ENCODE data around the gene GFOD1. TPM values are rescaled to one million over a fixed set of nuclear protein-coding genes. Genes with fewer than 3 reads are reported as not detected.

Gene GFOD1
- 3.5 TPM in 2 replicates for total RNA-seq (2012; rRNA removed)

GRCh38 chr6:13487122-13488014 is at the start of gene GFOD1:
Gene GFOD1 (minus strand): TSS chr6:13487600. CDS start chr6:13486890, 710 bp downstream.
- Histone ChIP-seq H3K27me3 (ENCODE audit: control insufficient read depth, insufficient read depth, low read length) (no peaks in the 10 kb centered on the region), H3K9me3 (replicated peaks; ENCODE audit: low read length) (no peaks in the 10 kb centered on the region), H3K4me3 (ENCODE audit: low read length) (peak within 1 kb of the TSS; percentile 91), H3K36me3 (ENCODE audit: insufficient read depth, low read length) (no peaks in the 10 kb centered on the region), H3K9ac (ENCODE audit: low read depth, low read length) (peak within 1 kb of the TSS; percentile 63), H3K4me2 (ENCODE audit: low read length) (peak within 1 kb of the TSS; percentile 92), H3K4me1 (ENCODE audit: control insufficient read depth, insufficient read depth, low read length) (peaks cover 8% of the 10 kb centered on the region)

- Histone ChIP-seq H3K4me2 (ENCODE audit: low read length) (no peak overlapping the region), H3K27me3 (ENCODE audit: control insufficient read depth, insufficient read depth, low read length) (peaks cover 4% of the 10 kb centered on the region), H3K9ac (ENCODE audit: low read depth, low read length) (no peak overlapping the region), H3K4me3 (ENCODE audit: low read length) (no peak overlapping the region), H3K9me3 (replicated peaks; ENCODE audit: low read length) (no peaks in the 10 kb centered on the region), H3K4me1 (ENCODE audit: control insufficient read depth, insufficient read depth, low read length) (peaks cover 3% of the 10 kb centered on the region), H3K36me3 (ENCODE audit: insufficient read depth, low read length) (no peaks in the 10 kb centered on the region)
Measured at GRCh38 chr6:13536796-13537526, 49.6 kb upstream of the GFOD1 start.

GRCh38 chr6:13535306-13535705 is 47.9 kb upstream of the GFOD1 start:
- Histone ChIP-seq H3K4me1 (ENCODE audit: control insufficient read depth, insufficient read depth, low read length) (peaks cover 3% of the 10 kb centered on the region), H3K9ac (ENCODE audit: low read depth, low read length) (no peak overlapping the region), H3K36me3 (ENCODE audit: insufficient read depth, low read length) (no peaks in the 10 kb centered on the region), H3K4me3 (ENCODE audit: low read length) (no peak overlapping the region), H3K27me3 (ENCODE audit: control insufficient read depth, insufficient read depth, low read length) (peaks cover 6% of the 10 kb centered on the region), H3K4me2 (ENCODE audit: low read length) (no peak overlapping the region), H3K9me3 (replicated peaks; ENCODE audit: low read length) (no peaks in the 10 kb centered on the region)

- H3K4me1 ChIP-seq (ENCODE audit: control insufficient read depth, insufficient read depth, low read length) = peaks cover 3% of the 10 kb centered on the region
- H3K4me2 ChIP-seq (ENCODE audit: low read length) = no peak overlapping the region
- H3K9ac ChIP-seq (ENCODE audit: low read depth, low read length) = no peak overlapping the region
- no peaks in the 10 kb centered on the region for H3K9me3 ChIP-seq (replicated peaks; ENCODE audit: low read length)
- no peak overlapping the region for H3K4me3 ChIP-seq (ENCODE audit: low read length)
- H3K36me3 ChIP-seq (ENCODE audit: insufficient read depth, low read length) = no peaks in the 10 kb centered on the region
- peaks cover 6% of the 10 kb centered on the region for H3K27me3 ChIP-seq (ENCODE audit: control insufficient read depth, insufficient read depth, low read length)
Measured at GRCh38 chr6:13534536-13534935, 47.1 kb upstream of the GFOD1 start.

- Histone ChIP-seq H3K36me3 (ENCODE audit: insufficient read depth, low read length) (no peaks in the 10 kb centered on the region), H3K9me3 (replicated peaks; ENCODE audit: low read length) (no peaks in the 10 kb centered on the region), H3K27me3 (ENCODE audit: control insufficient read depth, insufficient read depth, low read length) (peaks cover 6% of the 10 kb centered on the region), H3K4me2 (ENCODE audit: low read length) (no peak overlapping the region), H3K4me3 (ENCODE audit: low read length) (no peak overlapping the region), H3K4me1 (ENCODE audit: control insufficient read depth, insufficient read depth, low read length) (peaks cover 7% of the 10 kb centered on the region), H3K9ac (ENCODE audit: low read depth, low read length) (no peak overlapping the region)
Measured at GRCh38 chr6:13531956-13532355, 44.6 kb upstream of the GFOD1 start.

GRCh38 chr6:13528777-13529343 is 41.5 kb upstream of the GFOD1 start:
- Histone ChIP-seq H3K4me2 (ENCODE audit: low read length) (no peak overlapping the region), H3K4me1 (ENCODE audit: control insufficient read depth, insufficient read depth, low read length) (peaks cover 11% of the 10 kb centered on the region), H3K4me3 (ENCODE audit: low read length) (no peak overlapping the region), H3K9me3 (replicated peaks; ENCODE audit: low read length) (no peaks in the 10 kb centered on the region), H3K36me3 (ENCODE audit: insufficient read depth, low read length) (no peaks in the 10 kb centered on the region), H3K27me3 (ENCODE audit: control insufficient read depth, insufficient read depth, low read length) (peaks cover 3% of the 10 kb centered on the region), H3K9ac (ENCODE audit: low read depth, low read length) (no peak overlapping the region)

- Histone ChIP-seq H3K36me3 (ENCODE audit: insufficient read depth, low read length) (no peaks in the 10 kb centered on the region), H3K9ac (ENCODE audit: low read depth, low read length) (no peak overlapping the region), H3K4me2 (ENCODE audit: low read length) (no peak overlapping the region), H3K4me1 (ENCODE audit: control insufficient read depth, insufficient read depth, low read length) (peaks cover 11% of the 10 kb centered on the region), H3K4me3 (ENCODE audit: low read length) (no peak overlapping the region), H3K27me3 (ENCODE audit: control insufficient read depth, insufficient read depth, low read length) (peaks cover 3% of the 10 kb centered on the region), H3K9me3 (replicated peaks; ENCODE audit: low read length) (no peaks in the 10 kb centered on the region)
Measured at GRCh38 chr6:13528232-13528631, 40.8 kb upstream of the GFOD1 start.

- no peak overlapping the region for H3K4me3 ChIP-seq (ENCODE audit: low read length)
Measured at GRCh38 chr6:13527671-13528056, 40.3 kb upstream of the GFOD1 start.

GRCh38 chr6:13526727-13527670 is 39.6 kb upstream of the GFOD1 start:
- peaks cover 11% of the 10 kb centered on the region for H3K4me1 ChIP-seq (ENCODE audit: control insufficient read depth, insufficient read depth, low read length)
- no peak overlapping the region for H3K4me3 ChIP-seq (ENCODE audit: low read length)
- no peak overlapping the region for H3K4me2 ChIP-seq (ENCODE audit: low read length)
- no peaks in the 10 kb centered on the region for H3K36me3 ChIP-seq (ENCODE audit: insufficient read depth, low read length)
- H3K9me3 ChIP-seq (replicated peaks; ENCODE audit: low read length) = no peaks in the 10 kb centered on the region
- H3K27me3 ChIP-seq (ENCODE audit: control insufficient read depth, insufficient read depth, low read length) = peaks cover 2% of the 10 kb centered on the region
- no peak overlapping the region for H3K9ac ChIP-seq (ENCODE audit: low read depth, low read length)

More at GRCh38 chr6:13527671-13528056, 40.3 kb upstream of the GFOD1 start:
- H3K9me3 ChIP-seq (replicated peaks; ENCODE audit: low read length) = no peaks in the 10 kb centered on the region
- no peaks in the 10 kb centered on the region for H3K36me3 ChIP-seq (ENCODE audit: insufficient read depth, low read length)
- H3K4me2 ChIP-seq (ENCODE audit: low read length) = no peak overlapping the region
- peaks cover 3% of the 10 kb centered on the region for H3K27me3 ChIP-seq (ENCODE audit: control insufficient read depth, insufficient read depth, low read length)
- no peak overlapping the region for H3K9ac ChIP-seq (ENCODE audit: low read depth, low read length)
- peaks cover 11% of the 10 kb centered on the region for H3K4me1 ChIP-seq (ENCODE audit: control insufficient read depth, insufficient read depth, low read length)

GRCh38 chr6:13526357-13526726 is 38.9 kb upstream of the GFOD1 start:
- Histone ChIP-seq H3K9me3 (replicated peaks; ENCODE audit: low read length) (no peaks in the 10 kb centered on the region), H3K27me3 (ENCODE audit: control insufficient read depth, insufficient read depth, low read length) (no peaks in the 10 kb centered on the region), H3K4me1 (ENCODE audit: control insufficient read depth, insufficient read depth, low read length) (peaks cover 11% of the 10 kb centered on the region), H3K9ac (ENCODE audit: low read depth, low read length) (no peak overlapping the region), H3K4me3 (ENCODE audit: low read length) (no peak overlapping the region), H3K4me2 (ENCODE audit: low read length) (no peak overlapping the region), H3K36me3 (ENCODE audit: insufficient read depth, low read length) (no peaks in the 10 kb centered on the region)

All from skeletal muscle satellite cell (primary cell).